CD4-positive, alpha-beta T cell (primary cell): ENCODE data around the gene LBR. TPM values are rescaled to one million over a fixed set of nuclear protein-coding genes. Genes with fewer than 3 reads are reported as not detected.

Source experiments
- ATAC-seq: fragments of 200-7000 bp; cut with Tn5 transposase; one replicate; pipeline ENCODE4 v1.10.0; 2022; ENCODE audit warnings: mild to moderate bottlenecking; ENCODE audit not compliant: poor library complexity
- CTCF ChIA-PET: fragments of 350-600 bp; sonication (Branson Sonifier 250); formaldehyde crosslinking; loops from one replicate; lab custom pipeline; 2021; ENCODE audit warnings: antibody characterized with exemption, inconsistent platforms; lab: Charles Lee
- POLR2A ChIA-PET: fragments of 350-600 bp; sonication (Branson Sonifier 250); formaldehyde crosslinking; loops from one replicate; lab custom pipeline; 2021; ENCODE audit warnings: antibody characterized with exemption, inconsistent platforms; lab: Charles Lee
- DNase-seq, 14 experiments: peaks; one replicate each; pipeline ENCODE4 v3.0.0-alpha.2; 2013 to 2020; ENCODE audit warnings: mixed read lengths in 2 of 14
- H3K27ac ChIP-seq, 2 donors: one replicate each; pipeline versions ENCODE4 v1.5.1 to v1.7.0; 2013; ENCODE audit warnings: low read length in 2 of 2, low read depth in 1 of 2, mild to moderate bottlenecking in 1 of 2
- H3K27me3 ChIP-seq, 2 experiments: 1 replicate in 1 of 2; 2 replicates in 1 of 2; pipeline versions ENCODE4 v1.6.1 to v1.7.0; 2013; ENCODE audit warnings: low read length in 2 of 2, control low read depth in 1 of 2, mild to moderate bottlenecking in 1 of 2, moderate library complexity in 1 of 2; ENCODE audit not compliant: insufficient read depth in 2 of 2, control insufficient read depth in 1 of 2
- H3K36me3 ChIP-seq: one replicate; pipeline ENCODE4 v1.6.1; 2013; ENCODE audit warnings: low read length, control low read depth; ENCODE audit not compliant: insufficient read depth
- H3K4me1 ChIP-seq: one replicate; pipeline ENCODE4 v1.6.1; 2013; ENCODE audit warnings: low read length, control low read depth; ENCODE audit not compliant: insufficient read depth
- H3K4me3 ChIP-seq: one replicate; pipeline ENCODE4 v1.5.1; 2013; ENCODE audit warnings: mild to moderate bottlenecking, low read length, moderate library complexity
- H3K9me3 ChIP-seq, 2 experiments: 1 replicate in 1 of 2; 2 replicates in 1 of 2; pipeline versions ENCODE4 v1.6.1 to v1.7.0; 2013; ENCODE audit warnings: low read length in 2 of 2, mild to moderate bottlenecking in 2 of 2, control low read depth in 1 of 2, moderate library complexity in 1 of 2; ENCODE audit not compliant: control insufficient read depth in 1 of 2, insufficient read depth in 1 of 2
- H3K27ac Mint-ChIP-seq: one replicate; pipeline ENCODE4 v1.8.0; 2020; ENCODE audit warnings: mixed read lengths
- H3K27me3 Mint-ChIP-seq: one replicate; pipeline ENCODE4 v1.8.0; 2021; ENCODE audit warnings: mixed read lengths
- H3K36me3 Mint-ChIP-seq: one replicate; pipeline ENCODE4 v1.8.0; 2021; ENCODE audit warnings: low read depth, mixed read lengths
- H3K4me1 Mint-ChIP-seq: one replicate; pipeline ENCODE4 v1.8.0; 2021; ENCODE audit warnings: low read depth, mixed read lengths
- H3K4me3 Mint-ChIP-seq: one replicate; pipeline ENCODE4 v1.8.0; 2020; ENCODE audit warnings: mild to moderate bottlenecking, mixed read lengths
- H3K9me3 Mint-ChIP-seq: one replicate; pipeline ENCODE4 v1.8.0; 2020; ENCODE audit warnings: mixed read lengths
- intact Hi-C, 2 experiments: fragments of 100-400 bp; cut with DNase I in 1 of 2; cut with micrococcal nuclease in 1 of 2; formaldehyde crosslinking; loops; one replicate each; pipeline versions ENCODE4 v1.15.1 to v1.9.0; 2023 to 2025; cut with DNase I, micrococcal nuclease
- total RNA-seq, 174 experiments: library from RNA in 2 of 174; stranded (reverse) in 2 of 174; gene quantifications; one replicate each; pipeline ENCODE4 v1.2.3 and lab custom pipeline; 2021 to 2026
- TF ChIP-seq, protein P1 (sequence below): fragments of 200-600 bp; IDR thresholded peaks from one replicate; pipeline ENCODE4 v1.8.0; 2022; ENCODE audit warnings: antibody characterized with exemption, mild to moderate bottlenecking

The LBR gene
- total RNA-seq, 2 experiments from 2014 or later: 118 to 129 TPM

DNA sequence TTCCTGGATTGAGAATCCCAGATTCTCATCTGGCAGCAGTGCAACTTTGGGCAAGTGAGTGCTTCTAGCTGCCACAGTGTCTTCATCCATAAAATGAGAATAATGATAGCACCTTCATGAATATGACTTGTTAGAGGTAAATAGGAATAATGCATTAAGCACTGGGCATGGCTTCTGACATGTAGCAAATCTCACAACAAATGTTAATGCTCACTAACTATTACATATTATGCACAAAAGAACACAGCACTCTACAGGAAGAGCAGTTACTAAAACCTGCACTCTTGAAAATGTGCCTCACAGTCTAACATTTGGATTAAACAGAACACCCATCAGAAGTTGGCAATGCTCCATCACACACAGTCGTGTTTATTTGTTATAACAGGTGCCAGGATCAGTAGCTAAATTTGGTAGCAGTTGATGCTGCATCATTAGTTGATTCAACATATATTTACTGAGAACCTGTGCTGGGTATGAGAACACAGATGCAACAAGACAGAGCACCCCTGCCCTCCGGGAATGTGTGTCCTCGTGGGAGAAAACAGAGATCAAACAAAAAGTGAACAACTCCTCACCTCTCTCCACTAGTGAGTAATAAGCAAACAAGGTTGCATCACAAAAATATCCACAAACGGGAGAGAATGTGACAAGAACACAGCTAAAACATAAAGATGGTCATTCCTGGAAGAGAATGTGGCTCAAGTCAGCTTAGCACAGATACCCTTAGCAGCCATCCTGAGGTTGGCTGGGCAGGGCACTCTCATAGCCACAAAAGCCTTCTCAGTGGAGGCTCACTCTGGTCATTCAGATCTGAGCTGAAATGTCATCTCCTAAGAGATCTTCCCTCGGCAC, 26.2 kb upstream of the LBR start:
- intact Hi-C loops: no loop called here
- H3K4me1 Mint-ChIP-seq: peaks cover 18% of the 10 kb centered on the region
- no peaks in the 10 kb centered on the region for H3K9me3 Mint-ChIP-seq
- H3K36me3 Mint-ChIP-seq: no peaks in the 10 kb centered on the region
- no peak overlapping the region for H3K4me3 Mint-ChIP-seq
- TF ChIP-seq, protein P1, sequence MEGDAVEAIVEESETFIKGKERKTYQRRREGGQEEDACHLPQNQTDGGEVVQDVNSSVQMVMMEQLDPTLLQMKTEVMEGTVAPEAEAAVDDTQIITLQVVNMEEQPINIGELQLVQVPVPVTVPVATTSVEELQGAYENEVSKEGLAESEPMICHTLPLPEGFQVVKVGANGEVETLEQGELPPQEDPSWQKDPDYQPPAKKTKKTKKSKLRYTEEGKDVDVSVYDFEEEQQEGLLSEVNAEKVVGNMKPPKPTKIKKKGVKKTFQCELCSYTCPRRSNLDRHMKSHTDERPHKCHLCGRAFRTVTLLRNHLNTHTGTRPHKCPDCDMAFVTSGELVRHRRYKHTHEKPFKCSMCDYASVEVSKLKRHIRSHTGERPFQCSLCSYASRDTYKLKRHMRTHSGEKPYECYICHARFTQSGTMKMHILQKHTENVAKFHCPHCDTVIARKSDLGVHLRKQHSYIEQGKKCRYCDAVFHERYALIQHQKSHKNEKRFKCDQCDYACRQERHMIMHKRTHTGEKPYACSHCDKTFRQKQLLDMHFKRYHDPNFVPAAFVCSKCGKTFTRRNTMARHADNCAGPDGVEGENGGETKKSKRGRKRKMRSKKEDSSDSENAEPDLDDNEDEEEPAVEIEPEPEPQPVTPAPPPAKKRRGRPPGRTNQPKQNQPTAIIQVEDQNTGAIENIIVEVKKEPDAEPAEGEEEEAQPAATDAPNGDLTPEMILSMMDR: no peak
- H3K9me3 ChIP-seq: peaks cover 0 to 4% of the 10 kb centered on the region in 2 experiments
- CTCF ChIA-PET: interaction anchor here (0.7 to 1.6 kb wide), 3 partner anchors 21 to 31 kb away, joined by 3 to 4 read pairs (median 3); no protein-coding TSS in a partner anchor
- H3K27me3 ChIP-seq: no peaks in the 10 kb centered on the region
- no peak overlapping the region for H3K27ac ChIP-seq
- no peak overlapping the region for H3K4me3 ChIP-seq
- no peaks in the 10 kb centered on the region for H3K36me3 ChIP-seq
- H3K4me1 ChIP-seq: peaks cover 19% of the 10 kb centered on the region
- DNase-seq (no peak), ATAC-seq (no peak)
- H3K27me3 Mint-ChIP-seq: no peaks in the 10 kb centered on the region
- no peak overlapping the region for H3K27ac Mint-ChIP-seq
- POLR2A ChIA-PET: interaction anchor here (1.9 kb wide), 1 partner anchor 9 kb away, joined by 10 read pairs; no protein-coding TSS in a partner anchor

GRCh38 chr1:225451840-225452515, 24.1 kb upstream of the LBR start:
- H3K27ac ChIP-seq: no peak overlapping the region
- H3K9me3 ChIP-seq: peaks cover 0 to 4% of the 10 kb centered on the region in 2 experiments
- ATAC-seq (no peak), DNase-seq (no peak)
- ChIA-PET CTCF (interaction anchor here (0.5 kb wide), 1 partner anchor 95 kb away, joined by 3 read pairs; no protein-coding TSS in a partner anchor), POLR2A (no interaction called here)
- no peaks in the 10 kb centered on the region for H3K27me3 Mint-ChIP-seq
- no peaks in the 10 kb centered on the region for H3K9me3 Mint-ChIP-seq
- no peaks in the 10 kb centered on the region for H3K36me3 Mint-ChIP-seq
- H3K27ac Mint-ChIP-seq: no peak overlapping the region
- TF ChIP-seq, protein P1: no peak
- no peaks in the 10 kb centered on the region for H3K36me3 ChIP-seq
- H3K4me1 Mint-ChIP-seq: peaks cover 24% of the 10 kb centered on the region
- no peak overlapping the region for H3K4me3 Mint-ChIP-seq
- intact Hi-C loops: no loop called here
- peaks cover 25% of the 10 kb centered on the region for H3K4me1 ChIP-seq
- H3K27me3 ChIP-seq: no peaks in the 10 kb centered on the region
- H3K4me3 ChIP-seq: no peak overlapping the region

DNA sequence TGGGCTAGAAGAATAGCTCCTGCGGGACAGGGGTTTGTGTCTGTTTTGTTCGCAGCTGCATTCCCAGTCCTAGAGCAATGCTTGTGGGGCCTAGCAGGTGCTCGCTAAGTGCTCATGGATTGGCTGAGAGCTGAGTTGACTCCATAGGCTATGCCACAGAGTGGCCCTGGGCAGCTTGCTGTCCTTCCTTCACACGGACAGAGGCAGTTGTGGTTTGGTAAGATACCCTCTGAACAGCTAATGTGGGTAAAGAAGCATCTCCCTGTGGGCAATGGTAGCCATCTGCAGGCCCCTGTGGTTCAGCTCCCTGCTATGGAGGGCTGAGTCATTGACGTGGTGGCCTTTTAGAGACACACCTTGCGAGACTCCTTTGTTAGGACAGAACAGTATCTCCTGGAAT, 23.5 kb upstream of the LBR start:
- Histone ChIP-seq H3K4me1 (peaks cover 31% of the 10 kb centered on the region), H3K36me3 (no peaks in the 10 kb centered on the region), H3K27ac (no peak overlapping the region), H3K9me3 (peaks cover 0 to 4% of the 10 kb centered on the region in 2 experiments), H3K27me3 (no peaks in the 10 kb centered on the region), H3K4me3 (no peak overlapping the region)
- intact Hi-C loops: no loop called here
- POLR2A ChIA-PET: interaction anchor here (1.6 kb wide), 1 partner anchor 16 kb away, joined by 6 read pairs; no protein-coding TSS in a partner anchor
- Mint-ChIP-seq H3K36me3 (no peaks in the 10 kb centered on the region), H3K4me1 (peaks cover 26% of the 10 kb centered on the region), H3K9me3 (no peaks in the 10 kb centered on the region), H3K27me3 (no peaks in the 10 kb centered on the region), H3K27ac (no peak overlapping the region), H3K4me3 (no peak overlapping the region)
- ATAC-seq (no peak), DNase-seq (no peak)
- CTCF ChIA-PET: no interaction called here
- TF ChIP-seq, protein P1: no peak
